ENCODE results near the gene RGMB.

DNA sequence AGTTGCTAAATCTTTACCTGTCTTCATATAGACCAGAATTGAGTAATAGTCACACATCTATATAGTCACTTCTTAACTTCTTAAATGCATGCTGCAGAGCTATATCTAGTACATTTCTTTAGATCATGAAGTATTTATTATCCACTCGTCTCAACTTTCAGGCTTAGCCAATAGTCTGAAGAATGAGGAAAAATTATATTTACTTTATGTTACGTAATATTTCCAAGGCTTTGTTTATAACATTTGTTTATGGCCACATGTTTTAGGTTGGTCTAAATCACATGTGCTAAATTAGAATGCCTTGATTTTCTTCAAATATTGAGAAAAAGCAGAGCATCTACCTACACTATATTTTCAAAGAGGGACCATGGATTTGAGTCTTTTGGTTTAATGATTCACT, 47.2 kb upstream of the RGMB start:
- TF ChIP-seq ZNF274 (IDR thresholded peaks at IDR 0.05; ENCODE audit: low read depth, low read length) (no peak), SUZ12 (IDR thresholded peaks at IDR 0.05; ENCODE audit: extremely low read depth, insufficient read depth, insufficient read length) (no peak), YY1 (IDR thresholded peaks at IDR 0.05; ENCODE audit: insufficient read depth, insufficient read length) (no peak)
